HG03378 (cell line): ENCODE results near the gene SFXN4.
"Not testable (repeated sequence)": the region's sequence is repeated elsewhere in the genome, so short reads cannot be mapped to it uniquely, and the experiment has no call there.

Experiments
- ATAC-seq: cut with Tn5 transposase; IDR thresholded peaks from one replicate; pipeline ENCODE4 v1.9.1; 2021; ENCODE audit warnings: mild to moderate bottlenecking, moderate library complexity; ENCODE audit not compliant: unreplicated experiment

SFXN4 gene

GRCh38 chr10:119149157-119149556 is 16.4 kb downstream of the SFXN4 start:
- no peak for ATAC-seq

- ATAC-seq: no peak
These were observed 21.9 kb downstream of the SFXN4 start for GRCh38 chr10:119143657-119144056.

DNA sequence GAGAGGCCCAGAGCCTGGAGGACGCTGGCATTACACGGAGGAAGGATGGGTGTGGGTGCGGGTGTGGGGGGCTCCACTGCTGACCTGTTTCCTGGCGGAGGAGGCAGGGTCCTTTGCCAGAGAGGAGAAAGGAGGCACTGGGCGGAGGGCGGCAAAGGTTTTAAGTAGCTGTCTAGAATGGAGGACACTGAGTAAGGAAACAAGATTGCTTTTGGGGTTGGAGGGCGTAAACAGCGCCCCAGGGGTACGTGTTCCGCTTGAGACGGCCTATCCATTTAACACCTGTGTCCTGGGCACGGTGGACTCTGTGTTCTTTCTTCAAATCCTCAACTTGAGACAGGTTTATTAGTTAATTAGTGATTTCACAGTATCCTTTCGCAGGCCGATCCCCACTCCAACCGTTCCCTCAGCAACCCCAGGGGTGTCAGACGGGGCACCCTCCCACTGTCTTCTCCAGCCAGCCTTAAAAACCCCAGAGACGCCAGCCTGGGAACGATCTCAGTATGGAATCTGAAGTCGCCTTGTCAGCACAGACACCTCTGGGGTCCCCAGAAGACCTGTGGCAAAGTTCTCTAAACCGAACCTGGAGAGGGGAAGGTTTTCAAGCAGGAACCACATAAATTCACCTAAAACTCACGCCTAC is 24.8 kb downstream of the SFXN4 start:
- no peak for ATAC-seq

- no peak for ATAC-seq
These were observed 25.9 kb downstream of the SFXN4 start for GRCh38 chr10:119139464-119140067.

- no peak for ATAC-seq
These were observed 26.9 kb downstream of the SFXN4 start for GRCh38 chr10:119138346-119139306.

- ATAC-seq: not testable (repeated sequence)
These were observed 27.6 kb downstream of the SFXN4 start for GRCh38 chr10:119137878-119138277.

GRCh38 chr10:119136084-119136483 is 29.4 kb downstream of the SFXN4 start:
- ATAC-seq: no peak

- ATAC-seq: no peak
These were observed 30.0 kb downstream of the SFXN4 start for GRCh38 chr10:119135513-119135881.

GRCh38 chr10:119133949-119134348 is 31.6 kb downstream of the SFXN4 start:
- no peak for ATAC-seq

DNA sequence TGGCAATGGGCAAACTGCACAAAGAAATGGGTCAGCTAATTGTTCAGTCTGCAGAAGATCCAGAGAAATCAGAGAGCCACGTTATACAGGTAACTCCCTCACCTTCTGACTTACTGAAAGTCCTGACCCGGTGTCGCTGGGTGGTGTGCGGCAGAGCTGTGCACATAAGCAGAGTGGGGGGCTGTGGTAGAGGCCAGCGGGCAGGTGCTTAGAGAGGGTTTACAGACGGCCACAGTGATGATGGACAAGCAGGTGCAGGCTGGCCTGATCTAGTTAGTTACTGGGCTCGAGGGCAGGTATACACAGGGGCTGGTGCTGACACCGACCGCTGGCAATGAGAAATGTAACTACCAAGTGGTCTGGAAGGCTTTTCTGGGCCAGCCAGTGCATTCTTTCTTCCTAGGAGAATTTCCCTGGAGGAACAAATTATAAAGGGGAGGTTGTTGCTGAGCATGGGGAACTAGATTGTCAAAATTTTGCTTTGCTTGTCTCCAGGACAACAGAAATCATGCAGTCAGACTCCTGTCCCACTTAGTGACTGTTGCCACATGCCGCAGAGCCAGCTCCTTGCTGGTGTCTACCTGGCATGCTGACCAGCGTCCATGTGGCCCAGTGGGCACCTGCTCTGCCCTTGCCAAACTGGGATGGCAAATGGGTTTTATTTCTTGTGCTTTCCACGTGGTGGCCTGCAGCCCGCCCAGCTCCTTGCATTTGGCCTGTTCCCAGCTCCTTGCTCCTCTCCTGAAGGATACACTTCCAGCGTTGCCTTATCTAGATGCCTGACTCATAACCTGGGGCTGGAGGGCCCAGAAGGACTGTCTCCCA is 32.8 kb downstream of the SFXN4 start:
- ATAC-seq: no peak

DNA sequence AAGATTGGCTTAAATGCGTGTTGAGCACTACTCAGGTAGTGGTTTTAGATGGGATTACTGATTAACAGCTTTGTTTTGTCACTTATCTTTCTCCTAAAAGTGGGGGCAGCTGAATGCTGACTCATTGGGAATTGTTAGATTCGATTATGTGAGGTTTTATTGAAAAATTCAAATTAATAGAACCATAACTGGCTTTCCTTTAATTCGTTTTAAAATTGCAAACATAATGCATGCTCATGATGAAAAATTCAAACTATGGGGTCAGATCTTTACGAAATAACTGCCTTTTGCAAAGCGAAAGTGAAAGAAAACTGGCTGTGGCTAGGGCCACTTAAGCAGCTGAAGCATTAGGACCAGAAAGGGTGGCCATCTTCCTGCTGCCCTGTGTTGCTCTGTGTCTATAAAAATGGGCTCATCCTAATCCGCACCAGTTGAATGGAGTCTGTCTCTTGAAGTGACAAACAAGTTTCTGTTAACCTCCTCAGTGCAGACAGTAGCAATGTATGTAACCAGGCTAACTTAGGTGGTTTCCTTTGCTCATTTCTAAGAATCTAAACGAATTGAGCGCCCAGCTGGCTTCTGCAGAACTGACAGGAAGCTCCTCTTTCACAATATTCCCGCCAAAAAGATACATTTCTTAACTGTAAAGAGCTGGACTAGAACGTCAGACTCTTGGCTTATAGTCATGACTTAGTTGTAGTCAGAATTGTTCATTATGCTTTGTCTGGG is 33.8 kb downstream of the SFXN4 start:
- peak; percentile 65 for ATAC-seq

GRCh38 chr10:119129721-119130120 is 35.8 kb downstream of the SFXN4 start:
- no peak for ATAC-seq

DNA sequence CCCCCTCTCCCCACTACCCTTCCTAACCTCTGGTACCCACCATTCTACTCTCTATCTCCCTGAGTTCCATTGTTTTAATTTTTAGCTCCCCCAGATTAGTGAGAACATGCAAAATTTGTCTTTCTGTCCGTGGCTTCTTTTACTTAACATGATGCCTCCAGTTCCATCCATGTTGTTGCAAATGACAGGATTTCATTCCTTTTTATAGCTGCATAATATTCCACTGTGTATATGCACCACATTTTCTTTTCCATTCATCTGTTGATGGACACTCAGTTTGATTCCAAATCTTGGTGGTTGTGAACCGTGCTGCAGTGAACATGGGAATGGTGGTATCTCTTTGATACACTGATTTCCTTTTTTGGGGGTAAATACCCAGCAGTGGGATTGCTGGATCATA is 39.6 kb downstream of the SFXN4 start:
- no peak for ATAC-seq

GRCh38 chr10:119120875-119121274 is 44.6 kb downstream of the SFXN4 start:
- ATAC-seq: no peak

GRCh38 chr10:119120413-119120867 is 45.1 kb downstream of the SFXN4 start:
- peak; percentile 95 for ATAC-seq

DNA sequence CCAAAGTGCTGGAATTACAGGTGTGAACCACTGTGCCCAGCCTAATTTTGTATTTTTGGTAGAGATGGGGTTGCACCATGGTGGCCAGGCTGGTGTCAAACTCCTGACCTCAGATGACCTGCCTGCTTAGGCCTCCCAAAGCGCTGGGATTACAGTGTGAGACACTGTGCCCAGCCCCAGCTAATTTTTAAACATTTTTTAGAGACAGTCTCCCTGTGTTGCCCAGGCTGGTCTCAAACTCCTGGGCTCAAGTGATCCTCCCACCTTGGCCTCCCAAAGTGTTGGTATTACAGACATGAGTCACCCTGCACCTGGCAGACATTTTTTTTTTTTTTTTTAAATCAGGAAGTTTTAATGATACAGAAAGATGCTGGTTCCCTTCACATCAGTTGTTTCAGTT is 46.1 kb downstream of the SFXN4 start:
- ATAC-seq: no peak

- no peak for ATAC-seq
These were observed 47.3 kb downstream of the SFXN4 start for GRCh38 chr10:119118231-119118630.

DNA sequence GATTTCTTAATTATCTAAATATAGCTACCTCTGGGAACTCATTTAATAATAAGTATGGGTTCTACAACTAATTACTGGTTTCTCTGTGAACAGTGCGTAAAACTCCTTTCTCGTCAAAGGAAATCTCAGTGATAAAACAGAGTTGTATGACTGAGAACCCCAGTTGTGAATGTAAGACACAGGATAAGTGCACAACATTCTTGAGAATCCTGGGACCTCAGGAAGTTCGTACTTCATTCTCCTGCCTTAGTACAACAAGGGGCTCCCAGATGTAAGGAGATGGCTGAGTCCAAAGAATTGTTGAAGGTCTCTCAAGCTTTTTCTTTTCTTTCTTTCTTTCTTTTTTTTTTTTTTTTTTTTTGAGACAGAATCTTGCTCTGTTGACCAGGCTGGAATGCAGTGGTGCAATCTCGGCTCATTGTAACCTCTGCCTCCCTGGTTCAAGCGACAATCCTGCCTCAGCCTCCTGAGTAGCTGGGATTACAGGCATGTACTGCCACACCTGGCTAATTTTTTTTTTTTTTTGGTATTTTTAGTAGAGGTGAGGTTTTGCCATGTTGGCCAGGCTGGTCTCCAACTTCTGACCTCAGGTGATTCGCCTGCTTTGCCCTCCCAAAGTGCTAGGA is 49.1 kb downstream of the SFXN4 start:
- no peak for ATAC-seq

DNA sequence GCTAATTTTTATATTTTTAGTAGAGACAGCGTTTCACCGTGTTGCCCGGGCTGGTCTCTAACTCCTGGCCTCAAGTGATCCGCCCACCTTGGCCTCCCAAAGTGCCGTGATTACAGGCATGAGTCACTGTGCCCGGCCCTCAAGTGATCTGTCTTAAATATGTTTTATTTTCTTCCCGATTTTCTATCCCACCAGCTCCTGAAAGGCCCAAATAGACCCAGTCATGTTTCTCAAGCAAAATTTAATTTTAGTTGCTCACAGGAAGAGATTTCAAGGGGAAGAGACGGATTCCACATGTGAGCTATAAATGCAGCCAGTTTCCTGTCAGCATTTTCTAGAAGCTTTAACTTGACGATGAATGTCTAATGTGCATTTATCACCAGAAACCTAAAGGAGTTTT is 49.6 kb downstream of the SFXN4 start:
- ATAC-seq: no peak
